HepG2 (cell line): Measurements from ENCODE around the gene TMEM256. TPM values are rescaled to one million over a fixed set of nuclear protein-coding genes. Genes with fewer than 3 reads are reported as not detected.
A peak's percentile ranks its signal among the peaks of the same experiment; 100 is the strongest.

Experiments
- BRCA1 ChIP-seq: sonication (generic); formaldehyde crosslinking; IDR thresholded peaks from 2 replicates; pipeline ENCODE4 v1.4.0; 2020; ENCODE audit warnings: missing genetic modification reagents
- GATAD2A ChIP-seq: IDR thresholded peaks from 2 replicates; pipeline ENCODE4 v1.6.1; 2016
- KMT2B ChIP-seq: IDR thresholded peaks from 2 replicates; pipeline ENCODE4 v1.6.1; 2016; ENCODE audit warnings: missing genetic modification reagents, missing compliant biosample characterization
- ZFAT ChIP-seq: sonication (generic); formaldehyde crosslinking; conservative IDR thresholded peaks from 2 replicates; pipeline ENCODE4 v1.8.1; 2023; ENCODE audit warnings: missing genetic modification reagents, inconsistent platforms
- ZNF567 ChIP-seq: sonication (generic); formaldehyde crosslinking; IDR thresholded peaks from 2 replicates; pipeline ENCODE4 v1.8.1; 2023; ENCODE audit warnings: mild to moderate bottlenecking, missing genetic modification reagents, borderline replicate concordance
- ZNF619 ChIP-seq: sonication (generic); formaldehyde crosslinking; IDR thresholded peaks from 2 replicates; pipeline ENCODE4 v1.4.0; 2020; ENCODE audit warnings: mild to moderate bottlenecking, missing genetic modification reagents
- ZNF841 ChIP-seq: sonication (generic); formaldehyde crosslinking; IDR thresholded peaks from 2 replicates; pipeline ENCODE4 v1.8.1; 2023; ENCODE audit warnings: missing genetic modification reagents, borderline replicate concordance
- ZSCAN25 ChIP-seq: sonication (generic); formaldehyde crosslinking; IDR thresholded peaks from 2 replicates; pipeline ENCODE4 v1.8.0; 2022; ENCODE audit warnings: mild to moderate bottlenecking, missing genetic modification reagents
- polyA plus RNA-seq, 8 experiments: library from polyadenylated mRNA; depleted of rRNA in 3 of 8; stranded (reverse) in 7 of 8; unstranded in 1 of 8; fragments of >200 nt; fragmentation: Illumina TruSeq in 4 of 8; extraction: Trizol in 4 of 8; gene quantifications; 2 replicates each; pipeline versions ENCODE4 v1.2.1 to v1.2.3, GENCODE V29; 2011 to 2016; ENCODE audit warnings: low read depth in 4 of 8, missing spikeins in 1 of 8, mixed read lengths in 1 of 8; ENCODE audit not compliant: insufficient read depth in 1 of 8
- total RNA-seq, 5 experiments: library from RNA; depleted of rRNA; stranded (reverse); fragments of >200 nt; fragmentation: Illumina TruSeq; extraction: Trizol; gene quantifications; 2 replicates each; pipeline ENCODE4 v1.2.3, GENCODE V29; 2016; ENCODE audit warnings: low read depth in 1 of 5
- TF ChIP-seq, protein P1 (sequence below), 2 experiments: sonication (generic) in 1 of 2; formaldehyde crosslinking in 1 of 2; IDR thresholded peaks; 2 replicates each; pipeline versions ENCODE4 v1.6.1 to v1.9.0; 2014 to 2022; ENCODE audit warnings: antibody characterized with exemption in 1 of 2, borderline replicate concordance in 1 of 2, inconsistent platforms in 1 of 2, low read depth in 1 of 2, missing genetic modification reagents in 1 of 2
- TF ChIP-seq, protein P2 (sequence below): sonication (generic); formaldehyde crosslinking; IDR thresholded peaks from 2 replicates; pipeline ENCODE4 v1.4.0; 2020; ENCODE audit warnings: mild to moderate bottlenecking, missing genetic modification reagents
- TF ChIP-seq, protein P3 (sequence below): sonication (generic); formaldehyde crosslinking; IDR thresholded peaks from 2 replicates; pipeline ENCODE4 v1.5.0; 2020; ENCODE audit warnings: mild to moderate bottlenecking, missing genetic modification reagents
- TF ChIP-seq, protein P4 (sequence below): sonication (generic); formaldehyde crosslinking; IDR thresholded peaks from 2 replicates; pipeline ENCODE4 v1.4.0; 2020; ENCODE audit warnings: mild to moderate bottlenecking, missing genetic modification reagents

Gene TMEM256
- total and polyA plus RNA-seq, 2 of the 13 experiments (the other 11 are each of a cell fraction or from before 2014, with no cell fraction given), result 231 to 252 TPM

DNA sequence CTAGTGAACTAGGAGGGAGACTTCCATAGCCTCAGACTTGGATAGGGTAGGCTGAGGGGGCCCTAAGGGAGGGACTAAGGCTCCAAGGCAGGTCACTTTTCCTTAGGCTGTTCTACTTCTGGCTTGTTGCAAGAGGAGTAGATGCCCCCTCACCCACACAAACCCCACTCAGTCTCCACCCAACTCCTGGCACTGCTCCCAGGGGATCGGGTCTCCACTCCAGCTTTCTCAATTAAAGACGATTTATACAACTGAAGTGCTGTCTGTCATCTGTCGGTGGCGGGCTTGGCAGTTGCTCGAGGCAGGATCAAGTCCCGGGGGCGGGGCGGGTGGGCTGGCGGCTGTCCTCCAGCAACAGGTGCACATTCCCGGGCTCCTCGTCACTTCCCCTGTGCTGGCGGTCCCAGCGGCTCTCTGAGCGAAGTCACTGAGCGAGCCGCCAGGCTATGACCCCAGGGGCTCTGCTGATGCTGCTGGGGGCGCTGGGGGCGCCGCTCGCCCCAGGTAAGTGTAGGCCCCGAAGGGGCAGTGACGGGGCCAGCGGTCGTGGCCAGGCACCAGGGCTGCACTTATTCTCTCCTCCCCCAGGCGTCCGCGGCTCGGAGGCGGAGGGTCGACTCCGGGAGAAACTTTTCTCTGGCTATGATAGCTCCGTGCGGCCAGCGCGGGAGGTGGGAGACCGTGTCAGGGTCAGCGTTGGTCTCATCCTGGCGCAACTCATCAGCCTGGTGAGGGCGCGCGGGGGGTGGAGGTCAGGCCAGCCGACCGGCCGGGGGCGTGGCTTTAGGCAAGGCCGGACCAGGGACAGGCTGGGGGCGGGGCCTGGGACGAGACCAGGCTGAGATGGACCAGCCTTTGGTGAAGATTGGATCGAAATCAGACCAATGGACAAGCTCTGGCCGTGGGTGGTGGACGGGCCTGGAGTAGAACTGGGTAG lies 41.1 kb upstream of the TMEM256 start, which contains the start of gene CHRNB1 (continued):
- TF ChIP-seq, protein P1, sequence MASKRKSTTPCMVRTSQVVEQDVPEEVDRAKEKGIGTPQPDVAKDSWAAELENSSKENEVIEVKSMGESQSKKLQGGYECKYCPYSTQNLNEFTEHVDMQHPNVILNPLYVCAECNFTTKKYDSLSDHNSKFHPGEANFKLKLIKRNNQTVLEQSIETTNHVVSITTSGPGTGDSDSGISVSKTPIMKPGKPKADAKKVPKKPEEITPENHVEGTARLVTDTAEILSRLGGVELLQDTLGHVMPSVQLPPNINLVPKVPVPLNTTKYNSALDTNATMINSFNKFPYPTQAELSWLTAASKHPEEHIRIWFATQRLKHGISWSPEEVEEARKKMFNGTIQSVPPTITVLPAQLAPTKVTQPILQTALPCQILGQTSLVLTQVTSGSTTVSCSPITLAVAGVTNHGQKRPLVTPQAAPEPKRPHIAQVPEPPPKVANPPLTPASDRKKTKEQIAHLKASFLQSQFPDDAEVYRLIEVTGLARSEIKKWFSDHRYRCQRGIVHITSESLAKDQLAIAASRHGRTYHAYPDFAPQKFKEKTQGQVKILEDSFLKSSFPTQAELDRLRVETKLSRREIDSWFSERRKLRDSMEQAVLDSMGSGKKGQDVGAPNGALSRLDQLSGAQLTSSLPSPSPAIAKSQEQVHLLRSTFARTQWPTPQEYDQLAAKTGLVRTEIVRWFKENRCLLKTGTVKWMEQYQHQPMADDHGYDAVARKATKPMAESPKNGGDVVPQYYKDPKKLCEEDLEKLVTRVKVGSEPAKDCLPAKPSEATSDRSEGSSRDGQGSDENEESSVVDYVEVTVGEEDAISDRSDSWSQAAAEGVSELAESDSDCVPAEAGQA (IDR thresholded peaks at IDR 0.05; ENCODE audit: low read depth), result no peak
- TF ChIP-seq, protein P1 (CRISPR knock-in tag; IDR thresholded peaks at IDR 0.05; ENCODE audit: borderline replicate concordance), result no peak
- TF ChIP-seq, protein P2, sequence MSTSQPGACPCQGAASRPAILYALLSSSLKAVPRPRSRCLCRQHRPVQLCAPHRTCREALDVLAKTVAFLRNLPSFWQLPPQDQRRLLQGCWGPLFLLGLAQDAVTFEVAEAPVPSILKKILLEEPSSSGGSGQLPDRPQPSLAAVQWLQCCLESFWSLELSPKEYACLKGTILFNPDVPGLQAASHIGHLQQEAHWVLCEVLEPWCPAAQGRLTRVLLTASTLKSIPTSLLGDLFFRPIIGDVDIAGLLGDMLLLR, result no peak
- TF ChIP-seq GATAD2A (CRISPR knock-in tag) (peak; percentile 58), ZNF567 (CRISPR knock-in tag) (no peak), ZNF841 (CRISPR knock-in tag) (no peak), ZFAT (no peak), ZSCAN25 (CRISPR knock-in tag) (peak; percentile 25; the same call in 1 of the 2 replicates), ZNF619 (no peak), BRCA1 (CRISPR knock-in tag) (no peak), KMT2B (CRISPR knock-in tag) (no peak)
- TF ChIP-seq, protein P3, sequence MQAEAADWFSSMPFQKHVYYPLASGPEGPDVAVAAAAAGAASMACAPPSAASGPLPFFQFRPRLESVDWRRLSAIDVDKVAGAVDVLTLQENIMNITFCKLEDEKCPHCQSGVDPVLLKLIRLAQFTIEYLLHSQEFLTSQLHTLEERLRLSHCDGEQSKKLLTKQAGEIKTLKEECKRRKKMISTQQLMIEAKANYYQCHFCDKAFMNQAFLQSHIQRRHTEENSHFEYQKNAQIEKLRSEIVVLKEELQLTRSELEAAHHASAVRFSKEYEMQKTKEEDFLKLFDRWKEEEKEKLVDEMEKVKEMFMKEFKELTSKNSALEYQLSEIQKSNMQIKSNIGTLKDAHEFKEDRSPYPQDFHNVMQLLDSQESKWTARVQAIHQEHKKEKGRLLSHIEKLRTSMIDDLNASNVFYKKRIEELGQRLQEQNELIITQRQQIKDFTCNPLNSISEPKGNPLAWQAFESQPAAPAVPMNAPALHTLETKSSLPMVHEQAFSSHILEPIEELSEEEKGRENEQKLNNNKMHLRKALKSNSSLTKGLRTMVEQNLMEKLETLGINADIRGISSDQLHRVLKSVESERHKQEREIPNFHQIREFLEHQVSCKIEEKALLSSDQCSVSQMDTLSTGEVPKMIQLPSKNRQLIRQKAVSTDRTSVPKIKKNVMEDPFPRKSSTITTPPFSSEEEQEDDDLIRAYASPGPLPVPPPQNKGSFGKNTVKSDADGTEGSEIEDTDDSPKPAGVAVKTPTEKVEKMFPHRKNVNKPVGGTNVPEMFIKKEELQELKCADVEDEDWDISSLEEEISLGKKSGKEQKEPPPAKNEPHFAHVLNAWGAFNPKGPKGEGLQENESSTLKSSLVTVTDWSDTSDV (CRISPR knock-in tag), result peak; percentile 49; the same call in 1 of the 2 replicates
- TF ChIP-seq, protein P4, sequence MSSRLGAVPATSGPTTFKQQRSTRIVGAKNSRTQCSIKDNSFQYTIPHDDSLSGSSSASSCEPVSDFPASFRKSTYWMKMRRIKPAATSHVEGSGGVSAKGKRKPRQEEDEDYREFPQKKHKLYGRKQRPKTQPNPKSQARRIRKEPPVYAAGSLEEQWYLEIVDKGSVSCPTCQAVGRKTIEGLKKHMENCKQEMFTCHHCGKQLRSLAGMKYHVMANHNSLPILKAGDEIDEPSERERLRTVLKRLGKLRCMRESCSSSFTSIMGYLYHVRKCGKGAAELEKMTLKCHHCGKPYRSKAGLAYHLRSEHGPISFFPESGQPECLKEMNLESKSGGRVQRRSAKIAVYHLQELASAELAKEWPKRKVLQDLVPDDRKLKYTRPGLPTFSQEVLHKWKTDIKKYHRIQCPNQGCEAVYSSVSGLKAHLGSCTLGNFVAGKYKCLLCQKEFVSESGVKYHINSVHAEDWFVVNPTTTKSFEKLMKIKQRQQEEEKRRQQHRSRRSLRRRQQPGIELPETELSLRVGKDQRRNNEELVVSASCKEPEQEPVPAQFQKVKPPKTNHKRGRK, result no peak
